NCI-H1417 (cell line): ENCODE results near the gene LTBR.

ENCODE experiments used
- DNase-seq, 3 experiments: peaks; one replicate each; lab custom pipeline; 2025; lab: John Stamatoyannopoulos, UW

Gene LTBR

DNA sequence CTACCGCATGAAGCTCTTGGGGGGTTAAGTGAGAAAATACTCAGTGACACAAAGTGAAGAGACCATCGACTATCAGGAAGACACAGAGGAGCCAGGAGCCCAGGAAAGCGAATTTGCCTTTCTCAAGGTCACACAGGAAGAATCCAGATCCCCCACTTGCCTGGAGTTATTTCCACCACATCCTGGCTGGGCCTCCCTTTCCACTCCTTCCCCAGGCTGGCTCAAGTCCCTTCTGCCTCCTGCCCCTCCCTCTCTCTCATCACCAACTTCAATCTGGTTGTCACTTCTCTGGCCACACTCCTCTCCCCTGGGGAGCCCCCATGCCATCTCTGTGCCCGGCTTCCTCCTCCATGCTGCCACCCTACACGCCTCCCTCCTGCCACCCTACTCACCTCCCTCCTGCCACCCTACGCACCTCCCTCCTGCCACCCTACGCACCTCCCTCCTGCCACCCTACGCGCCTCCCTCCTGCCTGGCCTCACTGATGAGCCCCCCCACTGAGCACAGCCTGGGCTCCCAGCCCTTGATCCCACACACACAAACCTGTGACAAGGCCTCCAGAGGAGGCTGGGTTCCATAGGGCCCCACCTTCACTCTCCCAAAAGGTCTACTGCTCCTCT lies 14.9 kb upstream of the LTBR start:
- peak in 2 of 3 experiments; percentile 52 to 63 for DNase-seq

DNA sequence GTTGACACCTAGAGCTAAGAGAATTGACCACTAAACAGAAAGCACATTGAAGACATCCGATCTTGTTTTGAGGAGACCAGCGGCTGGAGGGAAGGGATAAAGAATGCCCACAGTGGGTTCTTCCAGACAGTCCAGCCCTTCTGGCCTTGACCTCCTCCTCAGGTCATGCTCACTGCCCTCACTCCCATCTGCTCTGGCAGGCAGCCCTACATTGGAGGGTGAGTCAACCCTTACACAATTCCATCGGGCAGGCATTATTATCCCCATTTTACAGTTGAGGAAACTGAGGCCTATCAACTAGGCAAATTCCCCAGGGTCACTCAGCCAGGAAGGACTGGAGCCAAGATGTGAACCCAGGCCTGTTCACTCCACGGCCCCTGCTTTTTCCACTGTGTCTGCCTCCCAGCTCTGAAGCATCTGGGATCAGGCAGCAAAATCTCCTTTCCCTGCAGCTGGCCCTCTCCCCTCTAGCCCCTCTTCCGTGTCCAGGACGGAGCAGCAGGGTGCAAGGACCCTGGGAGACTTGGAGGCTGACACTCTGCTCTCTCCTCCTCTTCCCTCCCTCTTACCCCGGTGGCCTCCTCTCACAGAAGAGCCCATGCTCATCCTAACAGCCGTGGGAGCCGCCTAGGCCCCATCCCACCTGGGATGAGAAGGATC lies 13.9 kb upstream of the LTBR start:
- no peak for DNase-seq

DNA sequence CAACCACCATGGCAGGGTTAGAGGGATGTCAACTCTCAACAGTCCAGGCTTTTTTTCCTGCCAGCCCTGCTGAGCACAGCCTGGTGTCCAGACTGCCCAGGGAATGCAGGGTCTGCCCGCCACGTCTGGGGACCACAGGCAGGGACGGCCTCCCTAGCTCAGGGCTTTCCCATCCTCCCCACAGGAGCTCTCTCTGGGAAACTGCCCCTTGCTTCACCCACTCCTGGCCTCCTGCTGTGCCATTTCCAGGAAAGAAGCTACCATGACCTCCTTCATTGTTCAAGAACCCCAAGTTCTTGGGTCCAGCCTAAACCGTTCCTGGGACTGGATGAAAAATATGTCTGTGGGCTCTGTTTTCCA lies 13.4 kb upstream of the LTBR start:
- no peak for DNase-seq

DNA sequence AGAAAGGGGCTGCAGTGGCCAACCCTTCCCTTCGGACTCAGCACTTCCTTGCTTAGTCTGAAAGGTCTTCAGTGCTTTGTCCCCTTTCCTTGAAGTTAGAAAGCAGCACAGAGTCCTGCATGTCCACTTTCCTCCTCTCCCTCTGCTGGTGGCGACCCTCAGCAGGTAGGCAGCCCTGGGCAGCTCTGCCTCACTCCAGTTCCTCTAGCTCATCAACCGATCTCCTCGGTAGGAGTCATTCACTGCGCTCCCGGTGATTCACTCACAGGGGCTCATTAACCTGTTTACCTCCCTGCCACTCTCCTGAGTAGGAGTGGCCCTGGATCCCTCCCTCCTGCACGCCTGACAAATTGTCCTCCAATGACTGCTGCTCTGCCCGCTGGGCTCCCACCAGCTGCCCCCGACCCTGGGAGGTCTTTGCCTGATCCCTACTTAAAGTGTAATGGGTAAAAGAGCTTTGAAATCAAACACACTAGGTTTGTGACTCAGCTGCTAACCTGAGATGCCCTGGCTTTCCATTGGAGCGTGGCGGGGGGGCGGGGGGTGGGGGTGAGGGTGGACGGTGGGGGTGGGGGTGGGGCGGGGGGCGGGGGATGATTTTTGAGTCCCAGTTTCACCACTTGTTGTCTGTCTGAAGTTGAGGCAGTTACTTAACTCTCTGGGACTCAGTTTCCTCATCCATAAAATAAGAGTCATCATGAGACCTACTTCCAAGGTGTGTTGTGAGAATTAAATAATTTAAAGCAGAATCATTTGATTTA lies 12.8 kb upstream of the LTBR start:
- peak; percentile 83 to 99 (median 97) for DNase-seq

DNA sequence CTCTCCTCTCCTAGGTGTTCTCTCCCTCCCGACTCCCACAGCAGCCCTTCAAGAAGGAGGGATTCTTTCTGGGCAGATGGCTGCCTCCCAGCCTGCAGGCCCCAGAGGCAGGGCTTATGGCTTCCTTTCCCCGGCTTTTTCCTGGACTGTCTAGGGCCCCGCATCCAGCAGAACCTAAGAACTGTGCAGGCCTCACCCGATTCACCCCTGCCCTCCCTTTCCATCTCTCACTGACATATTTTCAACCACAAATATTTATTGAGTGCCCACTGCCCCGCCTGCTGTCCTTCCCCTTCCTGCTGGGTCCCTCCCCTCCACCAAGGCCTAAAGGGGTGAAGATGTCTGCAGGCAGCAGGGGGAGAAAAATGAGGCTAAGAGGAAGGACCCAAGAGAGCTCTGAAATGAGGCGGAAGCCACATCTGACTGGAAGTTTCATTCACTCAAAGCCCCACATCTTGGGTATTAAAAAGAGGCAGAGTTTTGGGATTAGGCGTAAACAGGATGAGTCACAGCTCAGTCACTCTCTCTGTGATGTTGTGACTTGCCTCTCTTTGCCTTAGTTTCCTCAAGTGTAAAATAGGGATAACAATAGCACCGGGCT lies 11.5 kb upstream of the LTBR start:
- peak; percentile 68 to 88 (median 84) for DNase-seq

DNA sequence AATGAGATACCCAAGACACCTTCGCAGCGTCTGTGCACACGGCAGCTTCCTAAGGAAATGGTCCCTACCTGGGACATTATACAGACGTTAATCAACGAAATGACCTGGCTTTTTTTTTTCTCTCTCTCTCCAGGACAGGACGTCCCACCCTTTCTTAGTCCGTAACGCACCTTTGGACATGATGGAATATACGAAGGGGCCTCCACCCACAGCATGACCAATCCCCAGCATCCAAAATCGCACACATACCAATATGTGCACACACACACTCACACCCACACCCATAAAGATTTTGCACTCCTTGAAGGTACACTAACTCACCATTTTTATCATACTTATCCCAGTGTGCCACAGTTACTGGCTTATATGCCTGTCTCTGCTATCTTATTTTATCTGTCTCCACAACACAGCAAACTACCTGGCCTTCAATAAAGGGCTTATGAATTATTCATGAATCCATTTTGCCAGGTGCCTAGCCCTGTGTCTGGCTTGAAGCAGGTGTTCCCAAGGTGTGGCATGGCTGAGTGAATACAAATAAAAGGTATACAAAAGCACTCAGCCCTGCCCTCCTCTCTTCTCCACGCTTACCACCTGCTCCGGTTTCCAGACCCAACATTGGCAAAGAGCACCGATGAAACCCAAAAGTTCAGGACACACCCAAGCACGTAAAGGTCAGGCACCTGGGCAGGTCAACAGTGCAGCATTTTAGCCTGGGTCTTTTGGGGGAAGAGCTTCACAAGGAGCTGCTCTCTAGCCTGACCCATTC lies 10.8 kb upstream of the LTBR start:
- DNase-seq = peak; percentile 87 to 96 (median 95)

DNA sequence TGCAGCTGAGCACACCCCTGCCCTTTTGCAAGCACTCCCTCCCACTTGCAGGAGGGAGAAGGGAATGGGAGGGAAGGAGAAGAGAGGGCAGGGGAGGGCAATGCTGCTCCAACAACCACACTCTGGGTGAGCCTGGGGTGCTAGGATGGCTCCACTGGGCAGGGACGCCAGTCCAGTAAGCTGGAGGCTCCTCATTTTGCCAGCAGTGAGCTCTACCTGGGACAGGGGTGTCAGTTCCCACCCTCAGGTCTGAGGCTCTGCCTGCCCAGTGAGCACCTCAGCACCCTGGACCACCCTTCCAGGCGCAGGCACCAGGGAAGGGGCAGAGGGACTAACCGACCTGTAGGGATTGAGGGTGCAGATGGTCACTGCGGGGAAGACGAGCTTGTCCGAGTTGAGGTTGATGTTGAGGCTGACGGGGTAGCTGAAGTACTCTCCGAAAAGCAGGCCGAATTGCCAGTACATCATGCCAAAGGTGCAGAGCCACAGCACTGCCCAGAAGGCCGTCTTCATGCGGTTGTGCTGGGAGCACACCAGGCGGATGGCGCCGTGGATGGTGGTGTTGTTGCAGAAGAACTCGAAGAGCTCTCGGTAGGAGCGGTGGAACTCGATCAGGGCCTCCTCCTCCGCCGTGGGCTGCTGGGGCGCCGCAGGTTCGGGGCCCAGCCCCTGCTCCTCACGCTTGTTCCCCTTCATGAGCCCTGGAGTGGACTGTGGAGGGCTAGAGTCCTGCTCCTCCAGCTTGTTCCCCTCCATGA lies 9.8 kb upstream of the LTBR start:
- DNase-seq = peak in 2 of 3 experiments; percentile 22 to 60

DNA sequence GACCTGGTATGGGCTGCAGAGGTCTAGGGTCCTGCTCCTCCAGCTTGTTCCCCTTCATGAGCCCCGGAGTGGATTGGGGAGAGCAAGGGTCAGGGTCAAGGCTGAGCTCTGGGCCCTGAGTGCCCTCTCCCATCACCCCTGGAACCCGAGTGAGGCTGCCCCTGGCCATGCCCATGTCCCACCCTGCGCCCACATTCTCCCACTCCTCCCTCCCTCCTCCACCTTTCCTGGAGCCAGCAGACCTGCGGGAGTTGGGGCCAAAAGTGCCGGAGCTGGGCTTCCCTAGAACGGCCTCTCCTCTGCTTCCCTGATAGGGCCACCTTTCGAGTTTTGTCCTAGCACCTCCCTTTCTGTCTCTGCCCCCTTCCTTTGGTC lies 9.2 kb upstream of the LTBR start:
- DNase-seq = peak in 1 of 3 experiments; percentile 46

DNA sequence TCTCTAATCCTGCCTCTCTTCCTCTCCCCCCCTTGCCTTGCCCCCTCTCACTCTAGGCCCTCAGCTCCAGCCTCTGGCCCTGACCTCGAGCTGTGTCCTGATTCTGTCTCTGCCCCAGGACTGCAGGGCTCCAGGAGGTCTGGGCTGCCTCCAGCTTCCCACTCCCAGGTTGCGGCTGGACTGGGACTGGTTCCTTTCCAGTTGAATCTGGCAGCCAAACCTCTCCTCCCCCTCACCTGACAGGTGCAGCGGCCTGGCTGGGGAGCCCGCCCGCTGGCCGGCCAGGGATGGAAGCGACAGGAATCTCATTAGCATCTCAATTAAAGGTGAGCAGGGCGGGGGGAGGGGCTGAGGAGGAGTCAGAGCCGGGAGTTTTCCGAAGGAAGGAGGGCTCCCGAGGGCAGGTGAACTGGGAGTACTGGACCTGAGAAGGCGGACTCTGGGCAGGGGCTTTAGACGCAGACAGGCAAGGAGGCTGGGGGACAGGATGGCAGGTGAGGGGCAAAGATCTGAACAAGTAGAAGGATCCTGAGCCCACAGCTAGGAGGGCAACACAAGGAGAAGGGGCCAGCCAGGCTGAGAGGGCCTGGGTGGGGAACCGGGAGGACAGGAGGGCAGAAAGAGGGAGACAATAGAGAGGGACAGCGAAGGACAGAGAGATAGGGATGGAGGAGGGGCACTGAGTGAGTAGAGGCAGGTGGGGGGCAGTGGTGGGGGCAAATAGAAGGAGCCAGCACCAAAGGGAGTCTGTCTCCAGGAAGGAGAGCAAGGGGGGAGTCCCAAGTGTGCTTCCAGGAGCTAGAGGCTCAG lies 8.5 kb upstream of the LTBR start, which contains the start of gene SCNN1A:
TSS of gene SCNN1A (minus strand) at position 295 of the 810 bp plus-strand sequence. CDS start 780 bp downstream, outside the sequence.
- DNase-seq = peak; percentile 74 to 85 (median 82)

DNA sequence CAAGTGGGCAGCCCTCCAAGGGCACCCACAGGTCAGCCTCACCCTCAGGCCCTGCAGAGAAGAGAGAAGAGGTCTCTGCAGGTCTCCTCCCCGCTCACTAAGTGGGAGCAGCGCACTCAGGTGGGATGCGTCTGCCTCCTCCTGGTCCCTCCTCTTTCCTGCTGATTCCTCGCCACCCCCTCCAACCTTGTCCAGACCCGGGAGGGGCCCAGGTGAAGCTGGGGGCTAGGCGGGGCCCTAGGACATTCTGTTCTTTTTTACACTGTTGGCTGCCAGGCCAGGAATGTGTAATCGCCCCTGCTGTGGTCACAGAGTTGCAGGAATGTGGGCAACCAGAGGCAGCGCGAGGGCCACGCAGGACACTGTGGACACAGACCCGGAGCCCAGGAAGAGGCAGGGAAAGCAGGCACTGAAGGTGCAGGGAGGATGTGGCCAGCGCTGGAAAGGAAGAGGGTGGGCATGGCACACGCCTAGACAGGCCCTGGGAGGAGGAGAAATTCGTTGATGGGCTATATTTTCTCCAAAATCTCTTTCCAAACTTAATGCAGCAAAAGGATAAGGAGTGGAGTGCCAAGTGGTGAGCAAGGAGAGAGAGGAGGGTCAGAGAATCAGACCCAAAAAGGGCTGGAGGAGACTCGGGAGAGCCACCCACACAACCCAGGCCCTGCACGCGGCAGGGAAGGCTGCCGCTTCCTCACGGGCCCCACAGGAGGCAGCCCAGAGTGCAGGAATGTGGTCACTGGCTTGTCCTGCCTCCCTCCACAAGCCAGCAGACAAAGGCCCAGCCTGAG lies 7.7 kb upstream of the LTBR start:
- peak in 2 of 3 experiments; percentile 28 to 51 for DNase-seq

DNA sequence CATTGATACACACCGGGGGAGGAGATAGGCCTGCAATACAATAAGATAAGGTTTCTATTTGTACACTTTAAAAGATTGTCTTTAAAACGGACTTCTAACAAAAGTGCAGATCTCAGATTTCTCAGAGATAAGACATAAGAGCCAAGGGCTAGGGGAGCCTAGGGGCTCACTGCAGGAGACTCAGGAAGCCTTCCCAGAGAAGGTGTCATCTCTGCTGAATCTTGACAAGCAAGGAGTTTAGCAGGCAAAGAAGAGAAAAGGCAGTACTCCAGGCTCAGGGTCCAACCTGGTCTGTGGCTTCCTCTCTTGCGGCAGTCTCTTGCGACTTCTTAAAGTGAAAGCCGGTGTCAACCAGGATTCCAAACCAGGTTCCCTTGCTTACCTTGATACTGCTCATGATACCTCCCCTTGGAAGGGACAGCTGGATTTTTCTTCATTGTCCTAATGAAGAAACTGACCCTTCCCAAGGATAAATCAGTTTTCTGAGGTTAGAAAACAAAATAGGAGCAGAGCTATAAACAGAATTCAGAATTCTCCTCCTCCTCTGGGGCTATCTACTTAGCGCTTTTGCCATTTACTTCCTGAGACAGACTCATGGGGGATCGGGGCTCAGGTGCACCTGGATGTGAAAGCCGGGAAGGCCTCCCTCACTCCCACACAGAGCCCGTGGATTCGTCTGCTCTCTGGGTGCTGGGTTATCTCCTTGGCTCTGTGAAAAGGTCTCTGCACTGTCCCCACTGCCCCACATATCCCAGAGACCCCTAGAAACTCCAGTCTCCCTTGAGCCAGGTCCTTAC lies 6.9 kb upstream of the LTBR start:
- no peak for DNase-seq

DNA sequence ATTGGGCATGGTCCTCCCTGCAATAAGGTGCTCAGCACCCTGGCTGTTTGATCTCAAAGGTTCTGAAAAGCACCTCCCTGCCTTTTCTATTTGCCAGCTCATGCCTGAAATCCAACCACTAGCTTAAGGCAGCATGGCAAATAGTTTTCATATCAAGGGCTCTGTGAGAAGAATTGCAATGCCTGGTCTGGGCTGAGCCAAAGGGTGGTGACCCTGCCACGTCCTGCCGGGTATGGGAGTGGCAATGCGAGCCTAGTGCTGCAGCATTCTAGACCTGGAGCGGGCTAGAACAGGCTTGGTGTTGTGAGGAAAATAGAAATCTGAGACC lies 6.3 kb upstream of the LTBR start:
- no peak for DNase-seq

DNA sequence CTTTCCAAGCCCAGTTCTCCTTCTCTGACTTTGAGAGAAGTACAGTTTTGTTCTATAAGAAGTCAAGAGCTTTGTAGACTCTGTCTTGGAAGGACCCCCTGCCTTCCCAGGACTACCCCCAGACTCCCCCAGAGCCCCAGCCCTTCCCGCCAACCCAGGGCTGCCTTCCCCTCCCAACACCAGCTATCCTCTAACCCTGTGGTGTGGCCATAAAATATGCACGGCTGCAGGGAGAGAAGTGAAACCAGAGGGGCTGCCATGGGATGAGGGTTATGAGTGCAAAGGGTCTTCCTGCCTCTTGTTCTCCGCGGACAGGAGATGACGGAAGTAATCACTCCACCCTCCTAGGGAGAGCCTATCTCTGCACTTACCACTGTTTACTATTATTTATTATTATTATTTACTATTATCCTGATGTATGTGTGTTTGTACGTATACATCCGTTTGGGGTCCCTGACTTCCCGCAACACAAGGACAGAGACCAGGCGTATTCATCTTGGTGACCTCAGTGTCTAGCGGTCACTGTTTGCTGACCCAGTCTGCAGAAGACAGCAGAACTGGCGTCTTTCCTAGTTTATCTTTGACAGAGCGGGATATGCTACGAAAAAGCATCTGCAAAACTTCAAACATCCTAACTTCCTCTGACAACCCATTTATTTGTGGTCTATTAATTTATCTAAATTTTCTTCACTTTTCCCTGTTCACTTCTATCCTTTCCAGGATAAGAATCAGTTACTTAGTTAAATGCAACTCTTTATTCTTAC lies 5.1 kb upstream of the LTBR start:
- no peak for DNase-seq

DNA sequence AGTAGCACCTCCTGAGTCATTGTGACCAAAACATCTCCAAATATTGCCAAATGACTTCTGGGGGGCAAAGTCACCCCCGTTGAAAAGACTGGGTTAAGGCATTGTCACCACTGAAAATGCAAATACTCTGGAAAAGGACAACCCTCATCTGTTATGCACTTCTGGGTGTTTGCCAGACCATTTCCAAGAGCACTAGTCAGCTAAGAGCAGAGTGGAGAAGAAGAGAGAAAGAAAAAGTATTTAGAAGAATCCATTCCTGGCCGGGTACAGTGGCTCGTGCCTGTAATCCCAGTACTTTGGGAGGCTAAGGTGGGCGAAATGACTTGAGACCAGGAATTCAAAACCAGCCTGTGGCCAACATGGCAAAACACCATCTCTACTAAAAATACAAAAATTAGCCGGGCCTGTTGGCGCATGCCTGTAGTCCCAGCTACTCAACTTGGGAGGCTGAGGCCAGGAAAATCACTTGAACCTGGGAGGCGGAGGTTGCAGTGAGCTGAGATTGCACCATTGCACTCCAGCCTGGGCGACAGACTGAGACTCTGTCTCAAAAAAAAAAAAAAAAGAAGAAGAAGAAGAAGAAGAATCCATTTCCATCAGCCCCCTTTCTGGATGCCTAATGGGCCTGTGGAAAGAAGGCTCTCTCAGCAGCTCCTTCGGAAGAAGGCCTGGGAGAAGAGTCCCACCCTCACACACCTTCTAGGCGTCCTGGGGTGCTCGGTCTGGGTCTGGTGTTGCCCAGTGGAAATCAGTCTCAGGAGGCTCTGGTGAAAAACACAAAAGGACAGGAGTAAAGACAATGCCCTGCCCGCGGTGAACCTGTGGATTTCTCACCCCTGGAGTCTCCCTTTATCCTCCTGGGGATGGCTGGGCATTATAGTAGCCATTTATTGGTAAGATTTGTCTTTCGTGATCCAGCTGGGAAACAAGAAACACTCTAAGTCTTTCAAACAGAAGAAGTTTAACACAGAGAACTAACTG lies 3.5 kb upstream of the LTBR start:
- no peak for DNase-seq

DNA sequence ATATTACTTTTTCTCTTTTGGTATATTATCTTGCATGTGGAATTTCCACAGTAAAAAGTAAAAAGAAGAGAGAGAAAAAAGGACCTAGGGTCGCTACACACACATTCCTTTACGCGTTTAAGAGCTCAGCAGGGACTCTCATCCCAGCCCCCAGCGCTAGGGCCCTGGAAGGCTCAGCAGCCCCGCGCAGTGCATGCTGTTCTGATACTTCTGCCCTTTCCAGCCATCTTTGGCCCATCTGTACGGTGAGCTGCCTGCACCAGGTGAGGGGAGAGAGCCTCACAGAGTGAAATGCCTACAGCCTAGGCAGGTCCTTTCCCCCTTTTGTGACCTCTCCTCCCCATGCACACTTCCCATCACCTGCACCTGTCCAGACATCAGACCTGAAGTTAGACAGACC lies 1.6 kb upstream of the LTBR start:
- no peak for DNase-seq

DNA sequence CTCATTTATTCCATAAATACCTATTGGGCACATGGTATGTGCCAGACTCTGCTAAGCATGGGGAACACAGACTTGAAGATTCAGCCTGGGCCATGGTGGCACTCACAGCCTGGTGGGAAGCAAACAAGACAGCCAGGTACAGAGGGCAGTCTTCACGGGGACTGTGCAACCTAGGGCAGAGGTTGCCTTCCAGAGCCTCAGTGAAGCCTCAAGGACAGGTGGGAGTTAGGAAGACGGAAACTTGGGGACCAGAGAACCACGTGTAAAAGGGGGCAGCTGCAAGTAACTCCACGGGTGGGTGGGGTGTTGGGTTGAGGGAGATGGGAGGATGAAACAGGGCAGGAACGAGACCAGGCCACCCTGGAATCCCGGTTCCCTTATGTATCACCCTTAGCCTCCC lies 980 bp upstream of the LTBR start:
- no peak for DNase-seq
